ENCODE measurements around the gene RNGTT. TPM values are rescaled to one million over a fixed set of nuclear protein-coding genes. Genes with fewer than 3 reads are reported as not detected.

The RNGTT gene
- total and polyA plus RNA-seq, 10 of the 15 experiments (the other 5 are each of a cell fraction or from before 2014, with no cell fraction given), result 7.7 to 30.4 (median 22.2) TPM

- H3K9me3 ChIP-seq (replicated peaks; ENCODE audit: control insufficient read depth, insufficient read depth, low read length), result no peaks in the 10 kb centered on the region
- ChIA-PET POLR2A (interaction anchor here (1.1 kb wide), 1 partner anchor 10 kb away, joined by 3 read pairs; no protein-coding TSS in a partner anchor), RAD21 (ENCODE audit: unreplicated experiment) (interaction anchor here (0.7 to 1.8 kb wide), 4 partner anchors 23 to 388 kb away, joined by 4 to 9 read pairs (median 5); no protein-coding TSS in a partner anchor), SMC1A (ENCODE audit: uncharacterized antibody, unreplicated experiment) (interaction anchor here (1.0 to 3.9 kb wide), 4 partner anchors 88 to 383 kb away, joined by 3 to 24 read pairs (median 14); partner anchors contain the start of gene PNRC1), CTCF (interaction anchor here (1.0 to 3.7 kb wide), 10 partner anchors 9 to 448 kb away, joined by 4 to 55 read pairs (median 8); partner anchors contain the start of gene ANKRD6)
- H3K27me3 ChIP-seq (replicated peaks in 1 of 2; ENCODE audit: control insufficient read depth in 2 of 2, insufficient read depth in 2 of 2, low read length in 1 of 2), result no peaks in the 10 kb centered on the region
- H3K9ac ChIP-seq (ENCODE audit: control insufficient read depth, insufficient read depth, low read length), result no peak overlapping the region
- H3K4me2 ChIP-seq (ENCODE audit: control insufficient read depth, insufficient read depth), result no peak overlapping the region
- H2AFZ ChIP-seq (ENCODE audit: control insufficient read depth, low read depth, low read length), result no peak overlapping the region
- DNase-seq (ENCODE audit: low read depth, low spot score) (no peak), ATAC-seq (no peak), FAIRE-seq (no peak)
- no peaks in the 10 kb centered on the region for H4K20me1 ChIP-seq (ENCODE audit: control insufficient read depth, insufficient read depth)
- no peaks in the 10 kb centered on the region; the same call in 1 of the 2 replicates for H3K4me1 ChIP-seq (ENCODE audit: control insufficient read depth, insufficient read depth, low read length)
- TF ChIP-seq STAT1 (conservative IDR thresholded peaks at IDR 0.05), result no peak
- intact Hi-C loops (cut with micrococcal nuclease; ENCODE audit: unreplicated experiment), result loop anchor here (5.0 kb wide), 3 partner anchors 138 to 628 kb away; partner anchors contain the start of gene UBE2J1
- H3K36me3 ChIP-seq (ENCODE audit: control insufficient read depth in 2 of 2, insufficient read depth in 2 of 2, low read length in 1 of 2), result no peaks in the 10 kb centered on the region
- 70% methylated on average over 5 of the region's 5 CpGs for WGBS (ENCODE audit: insufficient coverage, insufficient replicate concordance, low lambda C conversion rate, missing lambda C conversion rate)
- H3K4me3 ChIP-seq, result no peak overlapping the region
- in situ Hi-C loops (cut with MboI), result loop anchor here (5.0 kb wide), 2 partner anchors 258 to 628 kb away; no protein-coding TSS in a partner anchor
- no peaks in the 10 kb centered on the region for H3K79me2 ChIP-seq (ENCODE audit: control insufficient read depth, insufficient read depth, low read length)
- BruUV-seq (replicated peaks), result no TSS peak
- no peak overlapping the region for H3K27ac ChIP-seq (ENCODE audit: control insufficient read depth, insufficient read depth)
Measured at GRCh38 chr6:88984606-88985005, 21.2 kb upstream of the RNGTT start.

- FAIRE-seq (no peak), DNase-seq (ENCODE audit: low read depth, low spot score) (no peak), ATAC-seq (no peak)
- Histone ChIP-seq H3K79me2 (ENCODE audit: control insufficient read depth, insufficient read depth, low read length) (no peaks in the 10 kb centered on the region), H2AFZ (ENCODE audit: control insufficient read depth, low read depth, low read length) (no peak overlapping the region), H4K20me1 (ENCODE audit: control insufficient read depth, insufficient read depth) (no peaks in the 10 kb centered on the region), H3K36me3 (ENCODE audit: control insufficient read depth in 2 of 2, insufficient read depth in 2 of 2, low read length in 1 of 2) (no peaks in the 10 kb centered on the region), H3K4me1 (ENCODE audit: control insufficient read depth, insufficient read depth, low read length) (no peaks in the 10 kb centered on the region; the same call in 1 of the 2 replicates), H3K4me3 (no peak overlapping the region), H3K27ac (ENCODE audit: control insufficient read depth, insufficient read depth) (no peak overlapping the region), H3K9me3 (replicated peaks; ENCODE audit: control insufficient read depth, insufficient read depth, low read length) (no peaks in the 10 kb centered on the region), H3K27me3 (replicated peaks in 1 of 2; ENCODE audit: control insufficient read depth in 2 of 2, insufficient read depth in 2 of 2, low read length in 1 of 2) (no peaks in the 10 kb centered on the region), H3K4me2 (ENCODE audit: control insufficient read depth, insufficient read depth) (no peak overlapping the region), H3K9ac (ENCODE audit: control insufficient read depth, insufficient read depth, low read length) (no peak overlapping the region)
- intact Hi-C loops (cut with micrococcal nuclease; ENCODE audit: unreplicated experiment), result loop anchor here (5.0 kb wide), 3 partner anchors 138 to 628 kb away; partner anchors contain the start of gene UBE2J1
- POLR2A ChIA-PET, result interaction anchor here (1.1 kb wide), 1 partner anchor 10 kb away, joined by 3 read pairs; no protein-coding TSS in a partner anchor
- SMC1A ChIA-PET (ENCODE audit: uncharacterized antibody, unreplicated experiment), result interaction anchor here (0.6 to 3.9 kb wide), 11 partner anchors 89 to 625 kb away, joined by 3 to 24 read pairs (median 4); partner anchors contain the start of gene PNRC1
- BruUV-seq (replicated peaks), result no TSS peak
- TF ChIP-seq SPI1 (IDR thresholded peaks at IDR 0.05; ENCODE audit: borderline replicate concordance, insufficient read depth, low read depth, low read length), result no peak
- no peak for TF ChIP-seq FOXM1 (IDR thresholded peaks at IDR 0.05; ENCODE audit: low read depth, low read length)
- TF ChIP-seq PBX3 (IDR thresholded peaks at IDR 0.05; ENCODE audit: insufficient replicate concordance, low read depth, low read length), result no peak
- TF ChIP-seq BCLAF1 (IDR thresholded peaks at IDR 0.05), result no peak
- no peak for TF ChIP-seq KAT2A (conservative IDR thresholded peaks at IDR 0.05; ENCODE audit: control insufficient read depth, low read depth, low read length)
- TF ChIP-seq EZH2 (IDR thresholded peaks at IDR 0.05; ENCODE audit: borderline replicate concordance, control insufficient read depth, low read depth, low read length), result no peak
- TF ChIP-seq PAX5 (IDR thresholded peaks at IDR 0.05; ENCODE audit: borderline replicate concordance, low read depth, low read length), result no peak
- no peak for TF ChIP-seq DPF2 (IDR thresholded peaks at IDR 0.05)
- RAD21 ChIA-PET (ENCODE audit: unreplicated experiment), result interaction anchor here (0.6 to 1.8 kb wide), 8 partner anchors 22 to 388 kb away, joined by 3 to 14 read pairs (median 5); no protein-coding TSS in a partner anchor
- in situ Hi-C loops (cut with MboI), result loop anchor here (5.0 kb wide), 2 partner anchors 258 to 628 kb away; no protein-coding TSS in a partner anchor
- CTCF ChIA-PET, result interaction anchor here (0.7 to 3.7 kb wide), 18 partner anchors 9 to 625 kb away, joined by 3 to 55 read pairs (median 6); partner anchors contain the start of genes ANKRD6 and PNRC1
Measured at GRCh38 chr6:88984152-88984551, 20.7 kb upstream of the RNGTT start.
